H1 (cell line): ENCODE results near the gene TRABD2B. TPM values are rescaled to one million over a fixed set of nuclear protein-coding genes. Genes with fewer than 3 reads are reported as not detected.

Source experiments
- CTCF ChIA-PET: fragments of 300-600 bp; sonication (Branson Sonifier 250); formaldehyde crosslinking; loops from one replicate; lab custom pipeline; 2021; ENCODE audit not compliant: partially characterized antibody; lab: Charles Lee
- POLR2A ChIA-PET: fragments of 300-600 bp; sonication (Branson Sonifier 250); formaldehyde crosslinking; loops from one replicate; lab custom pipeline; 2021; ENCODE audit warnings: inconsistent platforms; ENCODE audit not compliant: partially characterized antibody; lab: Charles Lee
- DNase-seq, 2 experiments: peaks; one replicate each; pipeline versions ENCODE4 v3.0.0 to v3.0.0-alpha.2; 2010 to 2022; ENCODE audit warnings: low spot score in 2 of 2, low read depth in 1 of 2, mixed read lengths in 1 of 2
- FAIRE-seq: peaks from 2 replicates; lab custom pipeline; 2011; peaks lifted over from hg19 to GRCh38; lab: Jason Lieb, UNC
- H2AFZ ChIP-seq: 2 replicates; pipeline ENCODE4 v1.8.1; 2012; ENCODE audit warnings: low read length, inconsistent platforms
- H2AK5ac ChIP-seq: 2 replicates; pipeline ENCODE4 v1.6.1; 2013; ENCODE audit warnings: low read depth, low read length
- H2BK120ac ChIP-seq: replicated peaks from 2 replicates; pipeline ENCODE3; 2013; ENCODE audit warnings: low read depth, low read length, inconsistent platforms
- H2BK12ac ChIP-seq: 2 replicates; pipeline ENCODE4 v1.6.1; 2013; ENCODE audit warnings: low read depth, low read length
- H2BK15ac ChIP-seq: 2 replicates; pipeline ENCODE4 v1.6.1; 2013; ENCODE audit warnings: low read length
- H2BK20ac ChIP-seq: 2 replicates; pipeline ENCODE4 v1.6.1; 2013; ENCODE audit warnings: low read length
- H2BK5ac ChIP-seq: 2 replicates; pipeline ENCODE4 v1.6.1; 2013; ENCODE audit warnings: low read depth, low read length
- H3K14ac ChIP-seq: 2 replicates; pipeline ENCODE4 v1.6.1; 2013; ENCODE audit warnings: inconsistent platforms; ENCODE audit not compliant: insufficient read length
- H3K18ac ChIP-seq: 2 replicates; pipeline ENCODE4 v1.6.1; 2013; ENCODE audit warnings: low read length; ENCODE audit errors: extremely low read depth
- H3K23ac ChIP-seq: 2 replicates; pipeline ENCODE4 v1.6.1; 2013; ENCODE audit warnings: inconsistent platforms; ENCODE audit not compliant: insufficient read length
- H3K23me2 ChIP-seq: 2 replicates; pipeline ENCODE4 v1.6.1; 2013; ENCODE audit warnings: low read depth, low read length
- H3K27ac ChIP-seq: 2 replicates; pipeline ENCODE4 v1.6.1; 2011; ENCODE audit warnings: low read depth, low read length, inconsistent platforms
- H3K27me3 ChIP-seq, 4 experiments: replicated peaks in 1 of 4; 1 replicate in 1 of 4; 2 replicates in 3 of 4; pipeline versions ENCODE4 v1.6.1 to v1.8.1; 2011 to 2013; ENCODE audit warnings: low read length in 3 of 4, mild to moderate bottlenecking in 3 of 4, inconsistent platforms in 2 of 4, mixed read lengths in 2 of 4, moderate library complexity in 1 of 4; ENCODE audit not compliant: control insufficient read depth in 3 of 4, insufficient read depth in 3 of 4; ENCODE audit errors: extremely low read depth in 1 of 4
- H3K36me3 ChIP-seq, 4 experiments: 2 replicates each; pipeline versions ENCODE4 v1.6.1 to v1.8.1; 2011 to 2013; ENCODE audit warnings: mild to moderate bottlenecking in 4 of 4, low read length in 3 of 4, moderate library complexity in 2 of 4, control low read depth in 1 of 4, inconsistent platforms in 1 of 4; ENCODE audit not compliant: insufficient read depth in 4 of 4, control insufficient read depth in 2 of 4
- H3K4ac ChIP-seq: replicated peaks from 2 replicates; pipeline ENCODE3; 2013; ENCODE audit warnings: low read length, low read depth, mixed read lengths, inconsistent platforms; ENCODE audit not compliant: insufficient read length
- H3K4me1 ChIP-seq, 4 experiments: replicated peaks in 1 of 4; 1 replicate in 1 of 4; 2 replicates in 3 of 4; pipeline versions ENCODE4 v1.6.1 to v1.8.1; 2011 to 2013; ENCODE audit warnings: low read length in 3 of 4, inconsistent platforms in 2 of 4, mixed read lengths in 1 of 4; ENCODE audit not compliant: insufficient read depth in 4 of 4, control insufficient read depth in 3 of 4
- H3K4me2 ChIP-seq, 2 experiments: 2 replicates each; pipeline versions ENCODE4 v1.6.1 to v1.8.1; 2011 to 2013; ENCODE audit warnings: low read depth in 2 of 2, low read length in 2 of 2, control low read depth in 1 of 2, inconsistent platforms in 1 of 2, mild to moderate bottlenecking in 1 of 2; ENCODE audit not compliant: insufficient read depth in 1 of 2
- H3K4me3 ChIP-seq, 4 experiments: fragments of 200-600, 300-600 bp in 1 of 4; sonication (generic), shearing (Covaris generic), sonication (Bioruptor Twin) in 1 of 4; 2 replicates each; pipeline versions ENCODE4 v1.5.1 to v1.8.1; 2011 to 2016; ENCODE audit warnings: low read length in 4 of 4, low read depth in 3 of 4, control low read depth in 2 of 4, inconsistent platforms in 2 of 4, mild to moderate bottlenecking in 2 of 4, mixed read lengths in 1 of 4, moderate library complexity in 1 of 4; ENCODE audit not compliant: insufficient read depth in 2 of 4; ENCODE audit errors: extremely low read depth in 1 of 4
- H3K56ac ChIP-seq: replicated peaks from 2 replicates; pipeline ENCODE3; 2013; ENCODE audit warnings: low read depth, mild to moderate bottlenecking, mixed read lengths, low read length, inconsistent platforms; ENCODE audit not compliant: insufficient read length
- H3K79me1 ChIP-seq: 2 replicates; pipeline ENCODE4 v1.6.1; 2013; ENCODE audit warnings: low read depth, low read length, control low read depth
- H3K79me2 ChIP-seq, 2 experiments: 2 replicates each; pipeline versions ENCODE4 v1.6.1 to v1.8.1; 2012 to 2013; ENCODE audit warnings: low read length in 2 of 2, mild to moderate bottlenecking in 2 of 2, inconsistent platforms in 1 of 2; ENCODE audit not compliant: insufficient read depth in 2 of 2, control insufficient read depth in 1 of 2
- H3K9ac ChIP-seq, 4 experiments: replicated peaks in 1 of 4; 1 replicate in 1 of 4; 2 replicates in 3 of 4; pipeline versions ENCODE4 v1.6.1 to v1.8.1; 2011 to 2013; ENCODE audit warnings: low read depth in 3 of 4, low read length in 3 of 4, control low read depth in 2 of 4, mild to moderate bottlenecking in 2 of 4, moderate library complexity in 2 of 4, inconsistent platforms in 1 of 4; ENCODE audit errors: extremely low read depth in 1 of 4
- H3K9me3 ChIP-seq, 2 experiments: 2 replicates each; pipeline versions ENCODE4 v1.6.1 to v1.8.1; 2012 to 2013; ENCODE audit warnings: mild to moderate bottlenecking in 2 of 2, moderate library complexity in 2 of 2, control low read depth in 1 of 2, inconsistent platforms in 1 of 2, low read depth in 1 of 2, low read length in 1 of 2, mixed read lengths in 1 of 2; ENCODE audit not compliant: insufficient read depth in 2 of 2
- H4K20me1 ChIP-seq, 2 experiments: replicated peaks in 1 of 2; 2 replicates each; pipeline versions ENCODE3 to v1.8.1; 2011 to 2013; ENCODE audit warnings: inconsistent platforms in 2 of 2, low read length in 2 of 2, mild to moderate bottlenecking in 1 of 2; ENCODE audit not compliant: insufficient read depth in 2 of 2, control insufficient read depth in 1 of 2
- H4K5ac ChIP-seq: 2 replicates; pipeline ENCODE4 v1.6.1; 2013; ENCODE audit warnings: low read length, low read depth, mixed read lengths, inconsistent platforms; ENCODE audit not compliant: insufficient read length
- H4K8ac ChIP-seq: 2 replicates; pipeline ENCODE4 v1.8.0; 2013; ENCODE audit warnings: mild to moderate bottlenecking, moderate library complexity, low read length, inconsistent platforms; ENCODE audit not compliant: insufficient read depth; ENCODE audit errors: extremely low read depth
- H4K91ac ChIP-seq: replicated peaks from 2 replicates; pipeline ENCODE3; 2013; ENCODE audit warnings: low read length, mixed read lengths, inconsistent platforms; ENCODE audit not compliant: insufficient read length
- RBBP5 ChIP-seq: IDR thresholded peaks from 2 replicates; pipeline ENCODE4 v1.7.1; 2012; ENCODE audit warnings: low read depth, mild to moderate bottlenecking, inconsistent platforms, low read length, moderate library complexity, borderline replicate concordance
- SRF ChIP-seq: IDR thresholded peaks from 2 replicates; pipeline ENCODE4 v1.6.1; 2011; ENCODE audit warnings: mild to moderate bottlenecking, low read depth, low read length, moderate library complexity
- WGBS, 2 experiments: shearing (Covaris generic) in 1 of 2; methylation state at CpG; one replicate each; pipeline versions ENCODE4 v1.1.6 to v1.1.7; 2013 to 2015; ENCODE audit warnings: low lambda C conversion rate in 2 of 2, mixed read lengths in 2 of 2, inconsistent platforms in 1 of 2, low coverage in 1 of 2, missing lambda C conversion rate in 1 of 2; ENCODE audit not compliant: insufficient replicate concordance in 2 of 2, insufficient coverage in 1 of 2, insufficient read length in 1 of 2; ENCODE audit errors: extremely low coverage in 1 of 2, missing lambda C conversion rate in 1 of 2; 5-methylcytosine and 5-hydroxymethylcytosine counted together
- polyA plus RNA-seq, 7 experiments: library from polyadenylated mRNA; depleted of rRNA in 3 of 7; stranded (reverse) in 5 of 7; unstranded in 2 of 7; fragments of >200 nt in 5 of 7; fragments of 200-250 nt in 2 of 7; gene quantifications; 1 replicate in 5 of 7; 2 replicates in 1 of 7; 4 replicates in 1 of 7; pipeline versions ENCODE4 v1.2.1 to v1.2.3, GENCODE V29; 2011 to 2013; ENCODE audit warnings: missing spikeins in 2 of 7, mixed read lengths in 2 of 7
- total RNA-seq: library from RNA; stranded (reverse); fragmentation: NEBNext Ultra II Directional; extraction: Animal tissue kit (Norgen Biotek cat#: 25700); gene quantifications from 2 replicates; pipeline ENCODE4 v1.2.1, GENCODE V29; 2021
- TF ChIP-seq, protein P1 (sequence below): IDR thresholded peaks from 2 replicates; pipeline ENCODE4 v1.6.1; 2012; ENCODE audit warnings: inconsistent platforms

TRABD2B gene
- total and polyA plus RNA-seq, 2 of the 8 experiments (the other 6 are each of a cell fraction or from before 2014, with no cell fraction given), result 0.95 to 3.4 TPM

DNA sequence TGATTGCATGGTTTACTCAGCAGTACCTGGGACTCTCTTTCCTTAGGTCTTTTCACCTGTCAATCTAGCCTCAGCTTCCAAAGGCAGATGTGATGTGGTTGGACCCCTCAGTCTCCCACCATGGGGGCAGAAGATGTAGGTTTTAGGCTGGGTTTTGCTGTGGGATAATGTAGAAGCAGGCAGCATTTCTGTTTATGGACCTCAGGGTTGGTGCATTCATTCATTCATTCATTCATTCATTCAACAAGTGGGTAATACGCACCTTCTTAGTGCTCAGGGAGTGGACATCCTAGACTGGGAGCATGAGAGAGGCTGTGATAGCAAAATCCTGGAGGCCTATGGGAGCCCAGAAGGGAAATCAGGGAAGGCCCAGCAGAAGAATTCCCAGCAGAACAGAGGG is 209.6 kb downstream of the TRABD2B start:
- no peak for FAIRE-seq
- WGBS, 2 experiments, result 92% methylated on average over 1 of the region's 1 CpG; no CpG with 5 or more reads in 1 of the 2 experiments

More for the DNA sequence above, 209.6 kb downstream of the TRABD2B start:
- no peak overlapping the region for H4K8ac ChIP-seq
- H2BK5ac ChIP-seq, result no peak overlapping the region
- no peaks in the 10 kb centered on the region for H3K79me2 ChIP-seq
- H3K27me3 ChIP-seq, result no peaks in the 10 kb centered on the region
- no peak overlapping the region for H2AFZ ChIP-seq
- H3K23ac ChIP-seq, result no peak overlapping the region
- no peak overlapping the region for H2BK12ac ChIP-seq
- H2BK15ac ChIP-seq, result no peak overlapping the region
- CTCF ChIA-PET, result interaction anchor here (0.8 to 3.9 kb wide), 8 partner anchors 8 to 312 kb away, joined by 3 to 30 read pairs (median 11); no protein-coding TSS in a partner anchor
- no peak for DNase-seq
- H3K56ac ChIP-seq, result no peak overlapping the region
- no peak overlapping the region for H4K5ac ChIP-seq
- H3K14ac ChIP-seq, result no peak overlapping the region
- H2AK5ac ChIP-seq, result no peak overlapping the region
- no peaks in the 10 kb centered on the region for H3K9me3 ChIP-seq
- no peak overlapping the region for H4K91ac ChIP-seq
- no peaks in the 10 kb centered on the region for H4K20me1 ChIP-seq
- H3K4me2 ChIP-seq, result no peak overlapping the region
- H3K4ac ChIP-seq, result no peak overlapping the region
- H2BK120ac ChIP-seq, result no peak overlapping the region
- H3K4me1 ChIP-seq, result peaks cover 0 to 3% (median 0%) of the 10 kb centered on the region in 4 experiments; a peak in 3 of 7 replicates
- POLR2A ChIA-PET, result no interaction called here
- no peaks in the 10 kb centered on the region for H3K36me3 ChIP-seq
- no peak overlapping the region for H3K27ac ChIP-seq
- no peak overlapping the region for H2BK20ac ChIP-seq
- H3K18ac ChIP-seq, result no peak overlapping the region
- no peak overlapping the region for H3K9ac ChIP-seq
- 0 out of 2 replicates have a peak, but pooled peaks cover 2% of the 10 kb centered on the region for H3K23me2 ChIP-seq
- H3K4me3 ChIP-seq, result no peak overlapping the region
- TF ChIP-seq RBBP5, result no peak
- no peak for TF ChIP-seq SRF
- TF ChIP-seq, protein P1, sequence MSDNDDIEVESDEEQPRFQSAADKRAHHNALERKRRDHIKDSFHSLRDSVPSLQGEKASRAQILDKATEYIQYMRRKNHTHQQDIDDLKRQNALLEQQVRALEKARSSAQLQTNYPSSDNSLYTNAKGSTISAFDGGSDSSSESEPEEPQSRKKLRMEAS, result no peak
- H3K79me1 ChIP-seq, result no peaks in the 10 kb centered on the region
